Breast epithelium (tissue), 4 donors: ENCODE data around the gene RAB13. TPM values are rescaled to one million over a fixed set of nuclear protein-coding genes. Genes with fewer than 3 reads are reported as not detected.

Experiments
- DNase-seq, 2 donors: peaks; one replicate each; pipeline ENCODE4 v3.0.0-alpha.2; 2019; ENCODE audit warnings: low spot score in 2 of 2
- H3K27ac ChIP-seq, 2 donors: fragments of 200-600 bp; sonication (generic) in 1 of 2; one replicate each; pipeline ENCODE4 v1.5.1; 2016 to 2019; ENCODE audit warnings: mild to moderate bottlenecking in 1 of 2
- H3K27me3 ChIP-seq, 2 donors: fragments of 200-600 bp; sonication (generic) in 1 of 2; one replicate each; pipeline versions ENCODE4 v1.5.1 to v1.6.0; 2017 to 2019; ENCODE audit warnings: control low read depth in 1 of 2, mild to moderate bottlenecking in 1 of 2
- H3K36me3 ChIP-seq: fragments of 200-600 bp; one replicate; pipeline ENCODE4 v1.5.1; 2019
- H3K4me1 ChIP-seq, 2 donors: fragments of 200-600 bp; sonication (generic); one replicate each; pipeline ENCODE4 v1.5.1; 2016 to 2019; ENCODE audit warnings: control low read depth in 1 of 2
- H3K4me3 ChIP-seq, 3 donors: fragments of 200-600 bp; sonication (generic); 1 replicate in 2 of 3; 2 replicates in 1 of 3; pipeline ENCODE4 v1.5.1; 2016 to 2019; ENCODE audit warnings: mild to moderate bottlenecking in 3 of 3, moderate library complexity in 2 of 3
- H3K9me3 ChIP-seq, 2 donors: fragments of 200-600 bp; sonication (generic) in 1 of 2; one replicate each; pipeline ENCODE4 v1.5.1; 2016 to 2019; ENCODE audit warnings: control low read depth in 1 of 2
- POLR2A ChIP-seq: fragments of 450-650 bp; IDR thresholded peaks from one replicate; pipeline ENCODE4 v1.6.1; 2016; ENCODE audit warnings: antibody characterized with exemption, mild to moderate bottlenecking, moderate library complexity
- POLR2AphosphoS5 ChIP-seq, 3 donors: sonication (generic); formaldehyde crosslinking; IDR thresholded peaks; one replicate each; pipeline ENCODE4 v1.6.1; 2017; ENCODE audit warnings: antibody characterized with exemption in 3 of 3
- intact Hi-C: fragments of 100-400 bp; cut with DNase I; formaldehyde crosslinking; loops from one replicate; pipeline ENCODE4 v1.15.1; 2023; ENCODE audit warnings: low total_unique reads
- total RNA-seq, 3 donors: library from RNA; depleted of rRNA; stranded (reverse); fragments of >200 nt; gene quantifications; one replicate each; pipeline ENCODE4 v1.1.0, GENCODE V29; 2016
- TF ChIP-seq, protein P1 (sequence below), 3 donors: fragments of 450-650 bp; IDR thresholded peaks; one replicate each; pipeline ENCODE4 v1.5.1; 2016 to 2017; ENCODE audit warnings: antibody characterized with exemption in 3 of 3, mild to moderate bottlenecking in 3 of 3, moderate library complexity in 3 of 3

RAB13 gene
- total RNA-seq, 3 donors from 2014 or later, result 45.8 to 68.3 (median 62.6) TPM

- Histone ChIP-seq H3K36me3 (no peaks in the 10 kb centered on the region), H3K27me3 (no peaks in the 10 kb centered on the region), H3K4me3 (peak within 1 kb of the TSS; percentile 93 to 95 (median 94)), H3K9me3 (no peaks in the 10 kb centered on the region), H3K4me1 (peaks cover 10 to 17% of the 10 kb centered on the region in 2 donors), H3K27ac (peak within 1 kb of the TSS; percentile 91 to 95)
- DNase-seq, result peak; percentile 97 to 99
- intact Hi-C loops, result no loop called here
- TF ChIP-seq POLR2AphosphoS5 (IDR thresholded peaks at IDR 0.05) (peak; percentile 79 to 91 (median 90)), POLR2A (peak; percentile 64)
- TF ChIP-seq, protein P1, sequence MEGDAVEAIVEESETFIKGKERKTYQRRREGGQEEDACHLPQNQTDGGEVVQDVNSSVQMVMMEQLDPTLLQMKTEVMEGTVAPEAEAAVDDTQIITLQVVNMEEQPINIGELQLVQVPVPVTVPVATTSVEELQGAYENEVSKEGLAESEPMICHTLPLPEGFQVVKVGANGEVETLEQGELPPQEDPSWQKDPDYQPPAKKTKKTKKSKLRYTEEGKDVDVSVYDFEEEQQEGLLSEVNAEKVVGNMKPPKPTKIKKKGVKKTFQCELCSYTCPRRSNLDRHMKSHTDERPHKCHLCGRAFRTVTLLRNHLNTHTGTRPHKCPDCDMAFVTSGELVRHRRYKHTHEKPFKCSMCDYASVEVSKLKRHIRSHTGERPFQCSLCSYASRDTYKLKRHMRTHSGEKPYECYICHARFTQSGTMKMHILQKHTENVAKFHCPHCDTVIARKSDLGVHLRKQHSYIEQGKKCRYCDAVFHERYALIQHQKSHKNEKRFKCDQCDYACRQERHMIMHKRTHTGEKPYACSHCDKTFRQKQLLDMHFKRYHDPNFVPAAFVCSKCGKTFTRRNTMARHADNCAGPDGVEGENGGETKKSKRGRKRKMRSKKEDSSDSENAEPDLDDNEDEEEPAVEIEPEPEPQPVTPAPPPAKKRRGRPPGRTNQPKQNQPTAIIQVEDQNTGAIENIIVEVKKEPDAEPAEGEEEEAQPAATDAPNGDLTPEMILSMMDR (IDR thresholded peaks at IDR 0.05), result no peak
Measured at GRCh38 chr1:153958111-153958960, 27.8 kb downstream of the RAB13 start, which contains the start of gene CRTC2. Gene CRTC2 (minus strand): TSS chr1:153958612. CDS start chr1:153958497, 115 bp downstream.

- no peaks in the 10 kb centered on the region for H3K27me3 ChIP-seq
- no peaks in the 10 kb centered on the region for H3K9me3 ChIP-seq
- TF ChIP-seq POLR2AphosphoS5 (IDR thresholded peaks at IDR 0.05), result no peak
- TF ChIP-seq, protein P1 (IDR thresholded peaks at IDR 0.05), result no peak
- no peak for TF ChIP-seq POLR2A
- H3K4me3 ChIP-seq, result peak overlapping the region; percentile 93 to 95 (median 94)
- H3K36me3 ChIP-seq, result no peaks in the 10 kb centered on the region
- peak overlapping the region; percentile 91 to 95 for H3K27ac ChIP-seq
- peaks cover 10 to 17% of the 10 kb centered on the region in 2 donors for H3K4me1 ChIP-seq
- intact Hi-C loops, result no loop called here
- DNase-seq, result no peak
Measured at GRCh38 chr1:153957744-153958110, 28.4 kb downstream of the RAB13 start.

- DNase-seq, result no peak
- Histone ChIP-seq H3K36me3 (peaks cover 5% of the 10 kb centered on the region), H3K9me3 (no peaks in the 10 kb centered on the region), H3K27ac (peak overlapping the region; percentile 91 to 95), H3K4me1 (peaks cover 10 to 17% of the 10 kb centered on the region in 2 donors), H3K27me3 (no peaks in the 10 kb centered on the region), H3K4me3 (peak overlapping the region; percentile 93 to 95 (median 94))
- TF ChIP-seq, protein P1 (IDR thresholded peaks at IDR 0.05), result no peak
- TF ChIP-seq POLR2A, result no peak
- TF ChIP-seq POLR2AphosphoS5 (IDR thresholded peaks at IDR 0.05), result no peak
- intact Hi-C loops, result no loop called here
Measured at GRCh38 chr1:153956997-153957715, 29.0 kb downstream of the RAB13 start.

GRCh38 chr1:153954826-153955225, 31.3 kb downstream of the RAB13 start:
- intact Hi-C loops, result no loop called here
- Histone ChIP-seq H3K9me3 (no peaks in the 10 kb centered on the region), H3K36me3 (peaks cover 12% of the 10 kb centered on the region), H3K27me3 (no peaks in the 10 kb centered on the region), H3K4me1 (peaks cover 10 to 11% of the 10 kb centered on the region in 2 donors), H3K27ac (no peak overlapping the region), H3K4me3 (no peak overlapping the region)
- no peak for DNase-seq
- TF ChIP-seq POLR2A (no peak), POLR2AphosphoS5 (IDR thresholded peaks at IDR 0.05) (no peak)
- TF ChIP-seq, protein P1 (IDR thresholded peaks at IDR 0.05), result no peak
